GM21619 (cell line): ENCODE results near the gene CETN3.

ENCODE experiments used
- ATAC-seq: cut with Tn5 transposase; IDR thresholded peaks from one replicate; pipeline ENCODE4 v1.9.1; 2021; ENCODE audit not compliant: unreplicated experiment

The CETN3 gene

GRCh38 chr5:90409318-90410177, at the start of gene CETN3:
Gene CETN3 (minus strand): TSS chr5:90409756. CDS start chr5:90409661, 95 bp downstream.
- ATAC-seq, result peak; percentile 91

GRCh38 chr5:90446961-90447360, 37.4 kb upstream of the CETN3 start:
- no peak for ATAC-seq

- ATAC-seq, result no peak
These were observed 31.1 kb upstream of the CETN3 start for GRCh38 chr5:90440644-90441043.

- no peak for ATAC-seq
These were observed 28.5 kb upstream of the CETN3 start for GRCh38 chr5:90438100-90438499.

- no peak for ATAC-seq
These were observed 28.1 kb upstream of the CETN3 start for GRCh38 chr5:90437663-90438062.

- peak; percentile 62 for ATAC-seq
These were observed 24.7 kb upstream of the CETN3 start for GRCh38 chr5:90434116-90434714.

- peak; percentile 81 for ATAC-seq
These were observed 14.7 kb upstream of the CETN3 start for GRCh38 chr5:90424245-90424644.

GRCh38 chr5:90421136-90421535, 11.6 kb upstream of the CETN3 start:
- no peak for ATAC-seq

- ATAC-seq, result no peak
These were observed 8.7 kb upstream of the CETN3 start for GRCh38 chr5:90418214-90418613.

GRCh38 chr5:90410178-90410762, 714 bp upstream of the CETN3 start:
- no peak for ATAC-seq

GRCh38 chr5:90408571-90409317, 812 bp downstream of the CETN3 start:
- ATAC-seq, result peak; percentile 3

GRCh38 chr5:90406466-90406865, 3.1 kb downstream of the CETN3 start:
- no peak for ATAC-seq

- no peak for ATAC-seq
These were observed 6.9 kb downstream of the CETN3 start for GRCh38 chr5:90402521-90403255.

- ATAC-seq, result no peak
These were observed 10.3 kb downstream of the CETN3 start for GRCh38 chr5:90399251-90399650.

- no peak for ATAC-seq
These were observed 10.8 kb downstream of the CETN3 start for GRCh38 chr5:90398726-90399125.

- no peak for ATAC-seq
These were observed 14.6 kb downstream of the CETN3 start for GRCh38 chr5:90395005-90395404.

- ATAC-seq, result no peak
These were observed 18.6 kb downstream of the CETN3 start for GRCh38 chr5:90390928-90391327.

GRCh38 chr5:90390326-90390725, 19.2 kb downstream of the CETN3 start:
- no peak for ATAC-seq

- ATAC-seq, result no peak
These were observed 22.0 kb downstream of the CETN3 start for GRCh38 chr5:90387508-90387907.

GRCh38 chr5:90386099-90386710, 23.4 kb downstream of the CETN3 start:
- ATAC-seq, result no peak
